A673 (cell line): ENCODE measurements around the gene LHCGR. TPM values are rescaled to one million over a fixed set of nuclear protein-coding genes. Genes with fewer than 3 reads are reported as not detected.

Source experiments
- BruUV-seq: library from RNA; stranded (reverse); fragments of 400-500 nt; replicated peaks from 2 replicates; lab custom pipeline; 2021; lab: Mats Ljungman, UMichigan
- CTCF ChIA-PET: fragments of 300-600 bp; sonication (Branson Sonifier 250); formaldehyde crosslinking; loops from one replicate; lab custom pipeline; 2022; ENCODE audit warnings: antibody characterized with exemption; lab: Charles Lee
- POLR2A ChIA-PET: fragments of 300-600 bp; sonication (Branson Sonifier 250); formaldehyde crosslinking; loops from one replicate; lab custom pipeline; 2022; ENCODE audit warnings: antibody characterized with exemption; ENCODE audit not compliant: low non-redundant PET; lab: Charles Lee
- DNase-seq: peaks from one replicate; pipeline ENCODE4 v3.0.0-alpha.2; 2015; ENCODE audit warnings: low spot score
- H3K27ac ChIP-seq: fragments of 200-600 bp; sonication (generic); 2 replicates; pipeline ENCODE4 v1.5.1; 2016; ENCODE audit warnings: mixed run types, low read depth, mild to moderate bottlenecking, mixed read lengths, antibody characterized with exemption, low read length; ENCODE audit not compliant: poor library complexity, severe bottlenecking
- H3K27me3 ChIP-seq: fragments of 200-600 bp; sonication (generic); replicated peaks from 2 replicates; pipeline ENCODE4 v1.6.1; 2017; ENCODE audit warnings: mixed run types, low read depth, mild to moderate bottlenecking, mixed read lengths, antibody characterized with exemption, low read length; ENCODE audit not compliant: insufficient read depth, poor library complexity
- H3K36me3 ChIP-seq: fragments of 200-600 bp; sonication (generic); 2 replicates; pipeline ENCODE4 v1.6.1; 2016; ENCODE audit warnings: mixed run types, mild to moderate bottlenecking, mixed read lengths, antibody characterized with exemption, low read length; ENCODE audit not compliant: insufficient read depth, poor library complexity, severe bottlenecking
- H3K4me1 ChIP-seq: fragments of 200-600 bp; sonication (generic); 2 replicates; pipeline ENCODE4 v1.6.1; 2017; ENCODE audit warnings: mixed run types, mild to moderate bottlenecking, mixed read lengths, antibody characterized with exemption, low read length; ENCODE audit not compliant: insufficient read depth, poor library complexity, severe bottlenecking
- H3K4me3 ChIP-seq: fragments of 200-600 bp; sonication (generic); 2 replicates; pipeline ENCODE4 v1.5.1; 2016; ENCODE audit warnings: low read depth, mixed run types, mild to moderate bottlenecking, mixed read lengths, low read length; ENCODE audit not compliant: poor library complexity, severe bottlenecking
- H3K9me3 ChIP-seq: fragments of 200-600 bp; sonication (generic); 2 replicates; pipeline ENCODE4 v1.6.1; 2016; ENCODE audit warnings: mixed run types, low read depth, mild to moderate bottlenecking, mixed read lengths, antibody characterized with exemption, low read length; ENCODE audit not compliant: poor library complexity, severe bottlenecking
- CTCF ChIP-seq: fragments of 300-800, 200-600 bp; sonication (generic); conservative IDR thresholded peaks from 2 replicates; pipeline ENCODE4 v1.5.1; 2017; ENCODE audit warnings: low read depth, mild to moderate bottlenecking, antibody characterized with exemption, low read length, moderate library complexity, mixed read lengths
- EZH2 ChIP-seq: fragments of 200-600 bp; sonication (generic); IDR thresholded peaks from 2 replicates; pipeline ENCODE4 v1.6.1; 2017; ENCODE audit warnings: borderline replicate concordance, low read depth, mild to moderate bottlenecking, mixed read lengths, antibody characterized with exemption, low read length; ENCODE audit not compliant: poor library complexity, severe bottlenecking
- intact Hi-C: fragments of 100-400 bp; cut with micrococcal nuclease; formaldehyde crosslinking; loops from one replicate; pipeline ENCODE4 v1.10.0; 2022; ENCODE audit not compliant: unreplicated experiment
- total RNA-seq: library from RNA; stranded (reverse); gene quantifications from 2 replicates; pipeline ENCODE4 v1.2.3, GENCODE V29; 2021

LHCGR gene
- total RNA-seq, 1 experiment from 2014 or later, result not detected

GRCh38 chr2:48756289-48756688 lies 765 bp upstream of the LHCGR start:
- H3K27ac ChIP-seq, result no peak overlapping the region
- no peaks in the 10 kb centered on the region for H3K9me3 ChIP-seq
- no peaks in the 10 kb centered on the region for H3K36me3 ChIP-seq
- no peak overlapping the region for H3K4me3 ChIP-seq
- intact Hi-C loops, result no loop called here
- DNase-seq, result no peak
- BruUV-seq, result no TSS peak
- peaks cover 10% of the 10 kb centered on the region for H3K27me3 ChIP-seq
- TF ChIP-seq EZH2, result no peak
- no peak for TF ChIP-seq CTCF
- H3K4me1 ChIP-seq, result no peaks in the 10 kb centered on the region
- CTCF ChIA-PET, result no interaction called here
- POLR2A ChIA-PET, result no interaction called here

- TF ChIP-seq CTCF (no peak), EZH2 (no peak)
- Histone ChIP-seq H3K27ac (no peak overlapping the region), H3K4me3 (no peak overlapping the region), H3K9me3 (no peaks in the 10 kb centered on the region), H3K27me3 (peaks cover 10% of the 10 kb centered on the region), H3K36me3 (no peaks in the 10 kb centered on the region), H3K4me1 (no peaks in the 10 kb centered on the region)
- no TSS peak for BruUV-seq
- no peak for DNase-seq
- intact Hi-C loops, result no loop called here
- POLR2A ChIA-PET, result no interaction called here
- CTCF ChIA-PET, result no interaction called here
These were observed 650 bp downstream of the LHCGR start for GRCh38 chr2:48754874-48755273.

GRCh38 chr2:48753228-48753627 lies 2.3 kb downstream of the LHCGR start:
- no TSS peak for BruUV-seq
- Histone ChIP-seq H3K9me3 (no peaks in the 10 kb centered on the region), H3K4me1 (no peaks in the 10 kb centered on the region), H3K36me3 (no peaks in the 10 kb centered on the region), H3K4me3 (no peak overlapping the region), H3K27ac (no peak overlapping the region), H3K27me3 (peaks cover 10% of the 10 kb centered on the region)
- intact Hi-C loops, result no loop called here
- CTCF ChIA-PET, result no interaction called here
- POLR2A ChIA-PET, result no interaction called here
- no peak for DNase-seq
- TF ChIP-seq EZH2, result no peak
- TF ChIP-seq CTCF, result no peak
